ENCODE measurements around the gene ANAPC13. TPM values are rescaled to one million over a fixed set of nuclear protein-coding genes. Genes with fewer than 3 reads are reported as not detected.

ANAPC13 gene
- total RNA-seq, 4 donors from 2014 or later: 41.6 to 58.6 (median 52.3) TPM

GRCh38 chr3:134483195-134483900, 2.4 kb downstream of the ANAPC13 start:
- no peak for ATAC-seq (ENCODE audit: low FRiP score)

GRCh38 chr3:134482622-134483021, 3.2 kb downstream of the ANAPC13 start:
- TF ChIP-seq, protein P1, sequence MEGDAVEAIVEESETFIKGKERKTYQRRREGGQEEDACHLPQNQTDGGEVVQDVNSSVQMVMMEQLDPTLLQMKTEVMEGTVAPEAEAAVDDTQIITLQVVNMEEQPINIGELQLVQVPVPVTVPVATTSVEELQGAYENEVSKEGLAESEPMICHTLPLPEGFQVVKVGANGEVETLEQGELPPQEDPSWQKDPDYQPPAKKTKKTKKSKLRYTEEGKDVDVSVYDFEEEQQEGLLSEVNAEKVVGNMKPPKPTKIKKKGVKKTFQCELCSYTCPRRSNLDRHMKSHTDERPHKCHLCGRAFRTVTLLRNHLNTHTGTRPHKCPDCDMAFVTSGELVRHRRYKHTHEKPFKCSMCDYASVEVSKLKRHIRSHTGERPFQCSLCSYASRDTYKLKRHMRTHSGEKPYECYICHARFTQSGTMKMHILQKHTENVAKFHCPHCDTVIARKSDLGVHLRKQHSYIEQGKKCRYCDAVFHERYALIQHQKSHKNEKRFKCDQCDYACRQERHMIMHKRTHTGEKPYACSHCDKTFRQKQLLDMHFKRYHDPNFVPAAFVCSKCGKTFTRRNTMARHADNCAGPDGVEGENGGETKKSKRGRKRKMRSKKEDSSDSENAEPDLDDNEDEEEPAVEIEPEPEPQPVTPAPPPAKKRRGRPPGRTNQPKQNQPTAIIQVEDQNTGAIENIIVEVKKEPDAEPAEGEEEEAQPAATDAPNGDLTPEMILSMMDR (IDR thresholded peaks at IDR 0.05): no peak
- ATAC-seq (ENCODE audit: low FRiP score) (no peak), DNase-seq (ENCODE audit: low spot score) (no peak)

More at GRCh38 chr3:134483195-134483900, 2.4 kb downstream of the ANAPC13 start:
- TF ChIP-seq, protein P1 (IDR thresholded peaks at IDR 0.05): no peak
- DNase-seq (ENCODE audit: low spot score): no peak

GRCh38 chr3:134481166-134481565, 4.6 kb downstream of the ANAPC13 start:
- no peak for ATAC-seq (ENCODE audit: low FRiP score)
- TF ChIP-seq, protein P1 (IDR thresholded peaks at IDR 0.05): no peak

GRCh38 chr3:134480546-134480945, 5.2 kb downstream of the ANAPC13 start:
- ATAC-seq (ENCODE audit: low FRiP score): no peak
- DNase-seq (ENCODE audit: low spot score): no peak
- TF ChIP-seq, protein P1 (IDR thresholded peaks at IDR 0.05): no peak

More at GRCh38 chr3:134481166-134481565, 4.6 kb downstream of the ANAPC13 start:
- no peak for DNase-seq (ENCODE audit: low spot score)

DNA sequence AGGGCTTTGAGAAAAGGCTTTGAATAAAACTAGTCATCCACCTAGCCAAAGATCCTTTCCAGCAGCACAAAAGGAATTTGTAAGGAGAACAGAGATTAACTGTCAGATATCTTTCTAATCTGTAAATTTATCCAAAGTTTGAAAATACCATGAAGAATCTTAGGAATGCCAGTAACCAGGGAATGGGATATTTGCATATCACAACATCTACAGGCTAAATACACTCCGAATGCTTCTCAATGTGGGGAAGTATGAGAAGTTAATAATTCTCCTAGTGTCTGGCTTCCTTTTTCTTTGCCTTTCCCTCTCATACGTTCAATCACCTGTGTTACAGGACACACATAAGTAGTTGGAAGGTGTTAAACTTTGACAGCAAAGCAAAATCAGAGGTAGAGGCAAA, 7.8 kb downstream of the ANAPC13 start:
- TF ChIP-seq, protein P1 (IDR thresholded peaks at IDR 0.05): no peak
- no peak for ATAC-seq (ENCODE audit: low FRiP score)
- DNase-seq (ENCODE audit: low spot score): no peak

DNA sequence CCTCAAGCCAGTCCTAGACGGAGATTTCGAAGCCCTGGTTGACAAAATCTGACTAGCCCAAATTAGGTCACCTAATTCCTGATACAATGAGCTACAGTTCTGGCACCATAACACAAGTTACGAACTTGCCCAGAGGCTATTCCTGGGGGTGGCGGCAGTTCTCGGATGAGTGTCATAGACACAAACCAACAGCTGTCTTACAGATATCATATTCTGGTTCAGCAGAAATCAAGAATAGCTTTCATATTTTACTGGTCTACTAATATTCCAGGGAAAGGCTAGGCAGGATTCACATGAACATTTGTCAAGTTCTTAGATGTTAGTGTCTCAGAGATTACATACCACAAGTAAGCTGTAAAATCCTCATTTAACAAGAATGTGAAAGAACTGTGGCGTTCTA, 8.8 kb downstream of the ANAPC13 start:
- TF ChIP-seq, protein P1 (IDR thresholded peaks at IDR 0.05): no peak
- ATAC-seq (ENCODE audit: low FRiP score) (no peak), DNase-seq (ENCODE audit: low spot score) (no peak)

DNA sequence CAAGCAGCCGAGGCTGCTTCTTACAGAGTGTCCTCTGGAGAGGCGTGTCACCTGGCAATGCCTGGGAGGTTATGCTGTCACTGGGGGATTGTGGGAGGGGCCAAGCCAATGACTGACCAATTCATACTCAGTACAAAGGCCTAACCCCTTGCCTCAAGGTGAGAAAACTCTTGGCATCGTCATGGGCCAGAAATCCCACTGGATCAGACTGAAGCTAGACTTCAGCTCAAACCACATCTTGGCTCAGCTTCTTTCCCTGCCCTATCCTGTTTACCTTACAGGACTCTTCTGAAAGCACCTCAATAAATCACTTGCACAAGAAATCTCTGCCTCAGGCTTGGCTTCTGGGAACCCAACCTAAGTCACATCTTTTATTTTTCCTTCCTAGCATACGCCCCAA, 9.5 kb downstream of the ANAPC13 start:
- ATAC-seq (ENCODE audit: low FRiP score) (no peak), DNase-seq (ENCODE audit: low spot score) (no peak)
- TF ChIP-seq, protein P1 (IDR thresholded peaks at IDR 0.05): no peak
